Osteoblast (primary cell): ENCODE data around the gene ACAD8. TPM values are rescaled to one million over a fixed set of nuclear protein-coding genes. Genes with fewer than 3 reads are reported as not detected.

Experiments used
- DNase-seq: peaks from one replicate; pipeline ENCODE4 v3.0.0; 2011; ENCODE audit warnings: low spot score, mixed read lengths; ENCODE audit not compliant: insufficient read length; ENCODE audit errors: missing footprints
- H2AFZ ChIP-seq: 2 replicates; pipeline ENCODE4 v1.6.0; 2011; ENCODE audit warnings: mild to moderate bottlenecking, low read length
- H3K27ac ChIP-seq: 2 replicates; pipeline ENCODE4 v1.5.1; 2011; ENCODE audit warnings: mild to moderate bottlenecking, low read depth, low read length, moderate library complexity
- H3K27me3 ChIP-seq: 2 replicates; pipeline ENCODE4 v1.6.0; 2012; ENCODE audit warnings: mild to moderate bottlenecking, control low read depth, inconsistent platforms, low read length, moderate library complexity; ENCODE audit not compliant: insufficient read depth
- H3K36me3 ChIP-seq: 2 replicates; pipeline ENCODE4 v1.5.1; 2011; ENCODE audit warnings: mild to moderate bottlenecking, low read length, control low read depth, moderate library complexity; ENCODE audit not compliant: insufficient read depth
- H3K4me1 ChIP-seq: 2 replicates; pipeline ENCODE4 v1.5.1; 2011; ENCODE audit warnings: mild to moderate bottlenecking, low read length, control low read depth, moderate library complexity; ENCODE audit not compliant: insufficient read depth
- H3K4me2 ChIP-seq: 2 replicates; pipeline ENCODE4 v1.6.0; 2011; ENCODE audit warnings: mild to moderate bottlenecking, low read length; ENCODE audit not compliant: insufficient read depth
- H3K4me3 ChIP-seq: fragments of 200-600 bp; sonication (generic); 3 replicates; pipeline ENCODE4 v1.5.1; 2012; ENCODE audit warnings: mild to moderate bottlenecking, low read length, inconsistent platforms; ENCODE audit not compliant: insufficient read depth
- H3K79me2 ChIP-seq: 2 replicates; pipeline ENCODE4 v1.6.0; 2012; ENCODE audit warnings: mild to moderate bottlenecking, low read length, control low read depth, inconsistent platforms; ENCODE audit not compliant: insufficient read depth
- H3K9me3 ChIP-seq: 2 replicates; pipeline ENCODE4 v1.5.1; 2011; ENCODE audit warnings: low read depth, low read length, control low read depth
- H4K20me1 ChIP-seq: 2 replicates; pipeline ENCODE4 v1.6.0; 2012; ENCODE audit warnings: mild to moderate bottlenecking, low read length, control low read depth; ENCODE audit not compliant: insufficient read depth
- CTCF ChIP-seq: IDR thresholded peaks from 2 replicates; pipeline ENCODE4 v1.5.1; 2011; ENCODE audit warnings: mild to moderate bottlenecking, low read depth, low read length, moderate library complexity; ENCODE audit errors: extremely low read depth
- total RNA-seq: library from RNA; depleted of rRNA; stranded (reverse); fragments of >200 nt; gene quantifications from 2 replicates; pipeline ENCODE4 v1.2.3, GENCODE V29; 2012

ACAD8 gene
- total RNA-seq, 1 donor: 17.7 TPM

GRCh38 chr11:134235399-134235798 is 18.0 kb upstream of the ACAD8 start:
- H3K4me3 ChIP-seq: no peak overlapping the region
- no peak overlapping the region for H3K27ac ChIP-seq
- no peaks in the 10 kb centered on the region for H3K9me3 ChIP-seq
- H3K4me2 ChIP-seq: no peak overlapping the region
- H3K27me3 ChIP-seq: no peaks in the 10 kb centered on the region
- peaks cover 41% of the 10 kb centered on the region for H3K79me2 ChIP-seq
- H4K20me1 ChIP-seq: peaks cover 37% of the 10 kb centered on the region
- no peak for TF ChIP-seq CTCF
- no peaks in the 10 kb centered on the region for H3K4me1 ChIP-seq
- no peak for DNase-seq
- H2AFZ ChIP-seq: no peak overlapping the region
- H3K36me3 ChIP-seq: peaks cover 23% of the 10 kb centered on the region

DNA sequence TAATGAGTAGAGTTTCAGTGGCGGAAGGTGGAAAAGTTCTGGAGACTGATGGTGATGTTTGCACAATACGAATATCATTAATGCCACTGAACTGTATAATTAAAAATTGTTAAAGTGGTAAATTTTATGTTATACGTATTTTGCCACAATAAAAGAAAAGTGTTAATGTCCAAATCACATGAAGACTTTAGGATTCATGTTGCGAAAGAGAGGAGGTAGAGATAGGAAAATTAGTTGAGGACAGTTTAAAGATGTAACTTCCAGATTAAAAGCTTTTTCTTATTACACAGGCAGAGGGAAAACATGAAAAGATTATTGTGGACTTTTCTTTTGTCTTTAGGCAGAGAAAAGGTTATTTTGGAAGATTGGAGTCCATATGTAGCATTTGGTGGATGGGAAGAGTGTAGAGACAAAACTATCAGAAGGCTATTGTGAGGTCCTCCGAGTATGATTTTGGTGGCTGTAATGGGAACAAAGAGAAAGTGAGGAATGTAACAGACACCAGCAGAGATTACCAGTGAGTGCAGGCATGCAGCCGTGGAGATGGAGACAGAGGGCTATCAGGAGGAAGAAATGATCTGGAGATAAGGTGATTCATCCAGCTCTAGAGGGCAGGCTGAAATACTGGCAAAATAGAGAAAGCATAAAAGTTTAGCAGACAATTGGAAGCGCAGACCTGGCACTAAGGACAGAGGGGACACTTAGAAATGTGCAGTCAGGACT is 16.4 kb upstream of the ACAD8 start:
- H2AFZ ChIP-seq: no peak overlapping the region
- no peaks in the 10 kb centered on the region for H3K9me3 ChIP-seq
- no peak overlapping the region for H3K4me2 ChIP-seq
- H4K20me1 ChIP-seq: peaks cover 28% of the 10 kb centered on the region
- no peak for DNase-seq
- no peaks in the 10 kb centered on the region for H3K4me1 ChIP-seq
- H3K79me2 ChIP-seq: peaks cover 27% of the 10 kb centered on the region
- H3K4me3 ChIP-seq: no peak overlapping the region
- TF ChIP-seq CTCF: no peak
- no peaks in the 10 kb centered on the region for H3K27me3 ChIP-seq
- peaks cover 29% of the 10 kb centered on the region for H3K36me3 ChIP-seq
- no peak overlapping the region for H3K27ac ChIP-seq

- Histone ChIP-seq H3K36me3 (peaks cover 30% of the 10 kb centered on the region), H2AFZ (no peak overlapping the region)
These were observed 15.8 kb upstream of the ACAD8 start for GRCh38 chr11:134237557-134237922.

More at GRCh38 chr11:134237557-134237922, 15.8 kb upstream of the ACAD8 start:
- TF ChIP-seq CTCF: no peak
- H3K27me3 ChIP-seq: no peaks in the 10 kb centered on the region
- no peak overlapping the region for H3K4me3 ChIP-seq
- peaks cover 22% of the 10 kb centered on the region for H3K79me2 ChIP-seq
- H3K27ac ChIP-seq: no peak overlapping the region
- peaks cover 23% of the 10 kb centered on the region for H4K20me1 ChIP-seq
- DNase-seq: no peak
- H3K9me3 ChIP-seq: no peaks in the 10 kb centered on the region
- no peak overlapping the region for H3K4me2 ChIP-seq
- H3K4me1 ChIP-seq: no peaks in the 10 kb centered on the region
